Neural cell (in vitro differentiated cells): ENCODE data around the gene CELSR1.

Experiments
- EZH2 ChIP-seq: fragments of 200-600, 300-800 bp; shearing (Covaris generic), sonication (generic); IDR thresholded peaks from 2 replicates; pipeline ENCODE4 v1.6.1; 2014; ENCODE audit warnings: antibody characterized with exemption, low read length, borderline replicate concordance, mild to moderate bottlenecking; ENCODE audit not compliant: insufficient read depth, poor library complexity, severe bottlenecking
- POLR2AphosphoS5 ChIP-seq: IDR thresholded peaks from 2 replicates; pipeline ENCODE4 v1.6.1; 2012
- SMC3 ChIP-seq: fragments of 450-650 bp; conservative IDR thresholded peaks from 2 replicates; pipeline ENCODE4 v1.6.1; 2014; ENCODE audit warnings: antibody characterized with exemption, mild to moderate bottlenecking, moderate library complexity; ENCODE audit not compliant: poor library complexity
- TAF1 ChIP-seq: IDR thresholded peaks from 2 replicates; pipeline ENCODE4 v1.6.1; 2012; ENCODE audit warnings: low read depth
- TF ChIP-seq, protein P1 (sequence below): IDR thresholded peaks from 2 replicates; pipeline ENCODE4 v1.6.1; 2012; ENCODE audit warnings: borderline replicate concordance
- TF ChIP-seq, protein P2 (sequence below): fragments of 450-650 bp; IDR thresholded peaks from 2 replicates; pipeline ENCODE4 v1.5.1; 2014; ENCODE audit warnings: antibody characterized with exemption, mild to moderate bottlenecking, moderate library complexity; ENCODE audit not compliant: poor library complexity, severe bottlenecking

DNA sequence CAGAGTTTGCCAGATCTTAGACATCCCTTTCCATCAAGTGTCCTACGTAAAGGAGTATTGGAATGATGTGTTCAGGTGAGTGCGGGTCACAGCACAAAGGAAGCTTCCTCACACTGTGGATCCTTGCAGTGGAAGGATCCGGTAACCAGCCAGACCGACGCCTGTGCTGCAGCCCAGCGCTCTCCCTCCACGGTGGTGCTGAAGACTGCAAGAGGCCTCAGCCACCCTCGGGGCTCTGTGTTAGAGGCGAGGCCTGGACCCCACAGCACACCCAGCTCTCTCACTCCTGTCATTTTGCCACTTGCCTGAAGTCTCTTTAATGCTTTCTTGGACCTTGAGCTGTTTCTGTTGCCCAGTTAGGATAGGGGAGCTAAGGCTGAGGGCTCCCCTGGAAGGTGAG, 199.6 kb downstream of the CELSR1 start:
- TF ChIP-seq POLR2AphosphoS5 (no peak), EZH2 (no peak), TAF1 (no peak), SMC3 (no peak)
- TF ChIP-seq, protein P1, sequence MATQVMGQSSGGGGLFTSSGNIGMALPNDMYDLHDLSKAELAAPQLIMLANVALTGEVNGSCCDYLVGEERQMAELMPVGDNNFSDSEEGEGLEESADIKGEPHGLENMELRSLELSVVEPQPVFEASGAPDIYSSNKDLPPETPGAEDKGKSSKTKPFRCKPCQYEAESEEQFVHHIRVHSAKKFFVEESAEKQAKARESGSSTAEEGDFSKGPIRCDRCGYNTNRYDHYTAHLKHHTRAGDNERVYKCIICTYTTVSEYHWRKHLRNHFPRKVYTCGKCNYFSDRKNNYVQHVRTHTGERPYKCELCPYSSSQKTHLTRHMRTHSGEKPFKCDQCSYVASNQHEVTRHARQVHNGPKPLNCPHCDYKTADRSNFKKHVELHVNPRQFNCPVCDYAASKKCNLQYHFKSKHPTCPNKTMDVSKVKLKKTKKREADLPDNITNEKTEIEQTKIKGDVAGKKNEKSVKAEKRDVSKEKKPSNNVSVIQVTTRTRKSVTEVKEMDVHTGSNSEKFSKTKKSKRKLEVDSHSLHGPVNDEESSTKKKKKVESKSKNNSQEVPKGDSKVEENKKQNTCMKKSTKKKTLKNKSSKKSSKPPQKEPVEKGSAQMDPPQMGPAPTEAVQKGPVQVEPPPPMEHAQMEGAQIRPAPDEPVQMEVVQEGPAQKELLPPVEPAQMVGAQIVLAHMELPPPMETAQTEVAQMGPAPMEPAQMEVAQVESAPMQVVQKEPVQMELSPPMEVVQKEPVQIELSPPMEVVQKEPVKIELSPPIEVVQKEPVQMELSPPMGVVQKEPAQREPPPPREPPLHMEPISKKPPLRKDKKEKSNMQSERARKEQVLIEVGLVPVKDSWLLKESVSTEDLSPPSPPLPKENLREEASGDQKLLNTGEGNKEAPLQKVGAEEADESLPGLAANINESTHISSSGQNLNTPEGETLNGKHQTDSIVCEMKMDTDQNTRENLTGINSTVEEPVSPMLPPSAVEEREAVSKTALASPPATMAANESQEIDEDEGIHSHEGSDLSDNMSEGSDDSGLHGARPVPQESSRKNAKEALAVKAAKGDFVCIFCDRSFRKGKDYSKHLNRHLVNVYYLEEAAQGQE: no peak
- TF ChIP-seq, protein P2, sequence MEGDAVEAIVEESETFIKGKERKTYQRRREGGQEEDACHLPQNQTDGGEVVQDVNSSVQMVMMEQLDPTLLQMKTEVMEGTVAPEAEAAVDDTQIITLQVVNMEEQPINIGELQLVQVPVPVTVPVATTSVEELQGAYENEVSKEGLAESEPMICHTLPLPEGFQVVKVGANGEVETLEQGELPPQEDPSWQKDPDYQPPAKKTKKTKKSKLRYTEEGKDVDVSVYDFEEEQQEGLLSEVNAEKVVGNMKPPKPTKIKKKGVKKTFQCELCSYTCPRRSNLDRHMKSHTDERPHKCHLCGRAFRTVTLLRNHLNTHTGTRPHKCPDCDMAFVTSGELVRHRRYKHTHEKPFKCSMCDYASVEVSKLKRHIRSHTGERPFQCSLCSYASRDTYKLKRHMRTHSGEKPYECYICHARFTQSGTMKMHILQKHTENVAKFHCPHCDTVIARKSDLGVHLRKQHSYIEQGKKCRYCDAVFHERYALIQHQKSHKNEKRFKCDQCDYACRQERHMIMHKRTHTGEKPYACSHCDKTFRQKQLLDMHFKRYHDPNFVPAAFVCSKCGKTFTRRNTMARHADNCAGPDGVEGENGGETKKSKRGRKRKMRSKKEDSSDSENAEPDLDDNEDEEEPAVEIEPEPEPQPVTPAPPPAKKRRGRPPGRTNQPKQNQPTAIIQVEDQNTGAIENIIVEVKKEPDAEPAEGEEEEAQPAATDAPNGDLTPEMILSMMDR: no peak
